HG03280 (cell line): Measurements from ENCODE around the gene MMP20.

Experiments used
- ATAC-seq: cut with Tn5 transposase; IDR thresholded peaks from one replicate; pipeline ENCODE4 v1.9.1; 2021; ENCODE audit warnings: mild to moderate bottlenecking, moderate library complexity; ENCODE audit not compliant: unreplicated experiment

The MMP20 gene

DNA sequence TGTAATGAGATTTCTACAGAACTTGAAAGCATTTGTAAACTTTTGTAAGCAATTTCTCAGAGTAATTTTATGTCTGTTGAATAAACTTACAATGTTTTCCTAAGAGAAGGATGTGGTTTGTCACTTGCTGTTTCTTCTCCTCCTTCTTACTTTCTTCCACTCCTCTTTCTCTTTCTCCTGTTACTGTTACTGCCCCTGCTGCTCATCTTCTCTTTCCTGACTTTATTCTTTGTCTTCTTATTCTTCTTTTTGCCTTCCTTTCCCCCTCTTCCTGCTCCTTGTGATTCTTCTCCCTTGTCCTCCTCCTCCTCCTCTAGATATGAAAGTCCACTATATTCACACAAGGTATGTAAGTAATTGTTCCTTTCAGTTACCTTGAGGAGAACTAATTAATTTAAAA lies 63.5 kb downstream of the MMP20 start:
- ATAC-seq = no peak

DNA sequence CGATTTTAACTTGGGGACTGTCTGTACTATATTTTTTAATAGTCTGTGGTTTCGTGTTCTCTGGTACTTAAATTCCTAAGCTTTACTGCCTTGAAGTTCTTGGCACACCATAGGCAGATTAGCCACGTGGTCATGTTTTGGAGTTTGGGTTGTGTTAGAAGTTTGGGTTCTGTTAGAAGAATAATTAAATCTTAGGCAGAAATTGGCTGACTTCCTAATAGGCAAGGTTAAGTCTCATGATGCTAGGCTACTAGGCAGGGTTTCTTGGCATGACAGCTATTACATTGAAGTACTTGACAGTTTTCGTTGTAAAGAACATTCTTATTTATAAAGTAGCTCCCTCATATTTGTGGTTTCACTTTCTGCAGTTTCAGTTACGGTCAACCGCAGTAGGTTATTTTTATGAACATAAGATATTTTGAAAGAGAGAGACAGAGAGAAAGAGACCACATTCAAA lies 64.5 kb downstream of the MMP20 start:
- ATAC-seq = peak; percentile 68

DNA sequence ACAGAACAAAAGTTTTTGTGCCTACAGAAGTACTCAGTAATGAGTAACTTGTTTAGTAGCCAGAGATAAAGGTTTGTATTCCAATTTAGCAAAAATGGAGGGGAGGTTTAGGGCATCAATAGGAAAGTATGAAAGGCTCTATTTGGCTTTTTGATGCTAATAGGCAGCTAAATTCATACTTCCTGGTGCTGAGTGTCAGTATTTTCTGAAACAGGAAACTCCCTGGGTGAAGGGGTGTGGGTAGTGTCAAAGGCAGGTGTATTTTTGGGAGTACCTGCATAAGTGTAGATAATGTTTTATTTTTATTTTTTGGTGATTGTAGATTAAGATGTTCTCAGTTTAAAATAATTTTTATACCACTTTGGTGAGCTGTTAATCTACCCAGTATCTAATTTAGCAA lies 65.3 kb downstream of the MMP20 start:
- ATAC-seq = no peak

DNA sequence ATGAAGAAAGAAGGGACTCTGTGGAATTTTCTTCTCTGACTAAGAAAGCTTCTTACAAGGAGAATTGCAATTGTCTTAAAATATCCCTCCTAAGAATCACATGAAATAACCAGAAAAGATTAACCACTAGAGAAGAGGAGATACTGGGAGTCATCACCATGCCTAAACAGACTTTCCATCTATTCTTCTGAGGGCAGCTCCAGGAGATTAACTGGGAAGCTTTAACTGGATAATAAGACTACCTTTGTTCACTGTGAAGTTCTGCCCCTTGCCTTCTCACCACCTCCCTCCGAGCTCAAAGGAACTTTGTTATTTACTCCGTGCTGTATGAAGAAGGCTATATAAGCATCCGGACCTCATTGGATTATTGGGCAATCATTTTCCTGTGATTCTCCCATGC lies 70.0 kb downstream of the MMP20 start:
- no peak for ATAC-seq

DNA sequence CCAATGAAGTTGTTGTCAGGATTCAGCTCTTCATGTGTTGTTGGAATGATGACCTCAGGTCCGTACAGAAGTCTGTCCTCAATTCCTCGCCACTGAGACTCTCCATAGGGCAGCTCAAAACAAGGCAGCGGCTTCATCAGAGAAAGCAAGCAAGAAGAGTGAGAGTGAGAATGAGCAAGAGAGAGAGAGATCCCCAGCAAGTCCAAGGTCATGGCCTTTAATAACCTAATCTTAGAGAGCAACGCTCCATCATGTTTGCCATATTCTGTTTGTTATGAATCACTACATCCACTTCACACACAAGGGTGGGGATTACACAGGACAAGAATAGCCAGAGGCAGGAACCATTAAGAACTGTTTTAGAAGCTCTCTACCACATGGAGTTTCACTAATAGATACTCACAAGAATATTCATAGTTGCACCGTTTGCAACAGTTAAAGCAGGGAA lies 71.3 kb downstream of the MMP20 start:
- ATAC-seq = peak; percentile 78

DNA sequence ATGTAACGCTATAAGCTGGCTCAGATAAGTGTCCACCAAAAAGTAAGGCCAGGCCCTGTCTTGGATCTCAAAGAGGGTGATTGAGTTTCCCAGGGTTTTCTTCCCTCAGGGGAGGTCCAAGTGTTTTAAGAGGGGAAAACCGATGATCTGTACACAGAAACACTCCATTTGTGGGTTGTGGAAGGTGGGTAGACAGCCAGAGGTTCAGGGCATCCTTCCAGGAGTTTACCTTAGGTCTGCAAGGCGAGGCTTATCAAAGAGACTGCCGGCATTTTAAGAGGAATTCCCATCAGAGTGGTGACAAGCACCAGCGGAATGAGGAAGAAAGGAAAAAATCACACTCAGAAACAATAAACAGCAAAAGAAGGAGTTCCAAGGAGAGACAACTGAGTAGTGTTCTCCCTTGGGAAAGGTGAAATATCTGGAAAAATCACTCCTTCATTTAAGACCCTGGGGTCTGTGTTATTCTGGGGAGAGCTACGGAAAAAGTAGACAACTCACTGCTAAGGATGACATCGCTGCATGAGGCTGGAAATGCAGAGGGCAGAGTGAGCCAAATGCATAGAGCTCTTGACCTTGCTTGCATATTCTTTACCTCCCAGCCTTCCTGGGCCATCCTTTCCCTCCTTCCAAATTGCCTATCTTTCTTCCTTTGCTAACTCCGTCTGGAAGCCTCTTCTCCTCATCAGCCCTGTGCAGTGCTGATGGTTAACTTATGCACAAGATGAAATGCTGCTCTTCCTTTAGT lies 72.5 kb downstream of the MMP20 start:
- no peak for ATAC-seq

DNA sequence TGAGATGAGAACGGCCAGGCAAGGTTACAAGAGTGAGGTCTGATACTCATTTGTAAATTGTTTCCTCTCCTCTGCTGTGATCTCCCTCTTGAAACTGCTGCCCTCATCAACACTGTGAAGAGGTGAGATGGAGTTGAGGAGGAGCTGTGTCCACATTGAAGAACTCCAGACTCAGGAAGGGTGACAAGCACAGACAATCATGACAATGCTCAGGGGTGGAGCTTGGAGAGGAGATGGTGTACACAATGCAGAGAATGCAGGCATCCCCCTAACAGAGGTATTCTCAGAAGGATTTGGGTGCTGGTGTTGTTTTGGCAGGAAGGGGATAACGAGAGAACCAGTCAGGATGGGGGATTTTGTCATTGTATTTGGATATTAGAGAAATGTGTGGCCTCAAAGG lies 73.1 kb downstream of the MMP20 start:
- no peak for ATAC-seq

DNA sequence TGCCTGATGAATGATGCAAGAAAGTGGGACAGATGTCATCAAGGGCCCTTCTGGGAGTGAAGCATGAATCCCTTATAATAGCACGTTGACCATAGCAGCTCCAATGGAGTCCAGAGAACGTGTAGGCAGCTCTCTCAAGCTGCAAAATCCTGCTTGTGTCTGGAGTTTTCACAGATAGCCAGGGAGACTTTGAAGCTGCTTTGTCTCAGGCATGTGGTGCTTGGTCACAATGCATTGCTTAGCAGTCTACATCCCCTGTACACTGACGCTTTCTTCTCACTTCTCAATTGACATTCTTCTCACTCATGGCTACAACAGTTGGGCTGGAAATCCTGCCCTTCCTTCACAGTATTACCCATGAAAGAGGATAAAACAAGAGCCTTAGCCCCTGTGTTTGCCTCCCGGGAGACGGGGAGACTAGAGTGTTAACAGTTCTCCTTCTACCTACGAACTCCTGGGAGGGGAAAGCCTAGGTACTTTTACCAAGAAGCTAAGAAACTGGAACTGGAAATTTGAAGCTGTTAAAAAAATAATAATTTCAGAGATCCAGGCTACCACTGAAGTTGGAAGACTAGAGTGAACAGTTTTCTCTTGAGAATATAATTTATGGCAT lies 73.9 kb downstream of the MMP20 start:
- ATAC-seq = no peak

DNA sequence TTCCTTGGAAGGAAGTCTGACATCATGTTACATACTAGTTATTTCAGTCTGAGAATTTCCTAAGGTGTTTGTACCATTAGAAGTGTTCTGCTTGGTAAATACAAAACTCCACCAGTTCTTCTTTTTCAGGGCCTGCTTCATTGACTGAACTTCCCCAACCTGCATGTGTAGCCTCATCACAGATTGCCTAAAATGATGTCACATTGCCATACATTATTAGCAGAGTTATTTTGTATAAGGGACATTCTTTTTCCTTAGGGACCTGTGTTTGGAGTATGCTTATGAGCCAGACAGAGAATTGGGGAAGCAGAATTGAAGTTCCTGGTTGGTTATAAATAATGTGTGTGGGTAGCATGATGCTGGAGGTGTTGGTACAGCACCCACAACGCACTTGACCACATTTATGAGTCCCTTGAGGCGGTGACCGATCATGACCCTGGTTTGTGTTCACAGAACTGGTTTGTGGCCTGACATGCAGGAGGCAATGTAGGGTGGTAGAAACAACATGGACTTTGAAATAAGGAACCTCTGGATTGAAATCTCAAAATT lies 78.1 kb downstream of the MMP20 start:
- peak; percentile 62 for ATAC-seq

DNA sequence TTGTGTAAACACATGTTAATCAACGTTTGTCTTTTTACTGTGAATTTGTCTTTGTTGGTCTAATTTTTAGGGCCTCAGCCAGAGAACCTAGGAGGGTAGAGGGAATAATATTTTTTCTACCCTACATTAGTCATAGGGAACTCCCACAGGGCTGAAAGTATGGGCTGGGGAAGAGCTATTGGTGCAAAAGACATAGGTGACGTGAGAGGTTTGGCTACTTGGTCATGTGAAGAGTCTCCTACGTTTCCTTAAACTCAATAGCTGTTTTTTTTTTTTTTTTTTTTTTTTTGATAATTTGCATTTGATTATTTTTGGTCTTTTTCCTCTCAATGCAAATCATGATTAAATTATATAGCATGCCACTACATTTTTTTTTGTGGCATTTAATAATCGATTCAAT lies 78.7 kb downstream of the MMP20 start:
- peak; percentile 48 for ATAC-seq

DNA sequence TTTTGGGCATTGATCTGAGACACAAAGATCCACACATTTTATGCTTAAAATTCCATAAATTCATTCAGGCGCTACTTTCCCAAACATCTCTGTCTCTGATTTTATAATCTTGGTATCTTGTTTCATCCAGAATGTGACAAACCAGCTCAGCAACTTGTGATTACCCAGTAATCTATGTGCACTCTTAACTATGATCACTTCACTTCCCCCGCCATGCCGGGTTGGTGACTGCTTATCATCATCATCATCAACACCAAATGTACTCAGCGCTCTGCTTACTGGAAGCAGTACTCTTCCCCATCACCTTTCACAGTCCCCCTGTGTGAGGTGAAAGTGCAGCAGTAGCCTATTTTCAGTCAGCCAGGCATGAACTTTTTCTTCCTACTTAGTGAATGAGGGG lies 79.4 kb downstream of the MMP20 start:
- ATAC-seq = no peak

DNA sequence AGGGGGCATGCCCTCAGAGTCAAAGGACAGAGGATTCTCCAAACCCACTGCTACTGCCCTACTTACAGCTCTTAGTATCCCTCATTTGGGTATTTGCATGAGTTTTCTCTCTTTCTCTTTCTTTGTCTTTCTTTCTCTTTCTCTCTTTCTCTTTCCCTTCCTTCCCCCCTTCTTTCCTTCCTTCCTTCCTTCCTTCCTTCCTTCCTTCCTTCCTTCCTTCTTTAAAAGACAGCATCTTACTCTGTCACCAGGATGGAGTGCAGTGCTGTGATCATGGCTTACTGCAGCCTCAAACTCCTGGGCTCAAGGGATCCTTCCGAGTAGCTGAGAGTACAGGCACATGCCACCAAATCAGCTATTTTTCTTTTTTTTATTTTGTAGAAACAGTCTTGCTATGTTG lies 80.5 kb downstream of the MMP20 start:
- no peak for ATAC-seq

DNA sequence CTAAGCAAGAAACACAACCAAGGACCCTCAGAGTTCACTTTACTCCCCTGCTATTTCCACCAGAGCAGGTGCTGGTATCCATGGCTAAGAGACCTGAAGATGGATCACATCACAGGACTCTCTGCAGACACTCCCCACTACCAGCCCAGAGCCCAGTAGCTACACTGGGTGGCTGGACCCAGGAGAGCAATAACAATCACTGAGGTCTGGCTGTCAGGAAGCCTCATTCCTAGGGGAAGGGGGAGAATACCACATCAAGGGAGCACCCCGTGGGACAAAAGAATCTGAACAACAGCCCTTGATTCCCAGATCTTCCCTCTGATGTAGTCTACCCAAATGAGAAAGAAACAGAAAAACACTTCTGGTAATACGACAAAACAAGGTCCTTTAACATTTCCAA lies 85.6 kb downstream of the MMP20 start:
- no peak for ATAC-seq

DNA sequence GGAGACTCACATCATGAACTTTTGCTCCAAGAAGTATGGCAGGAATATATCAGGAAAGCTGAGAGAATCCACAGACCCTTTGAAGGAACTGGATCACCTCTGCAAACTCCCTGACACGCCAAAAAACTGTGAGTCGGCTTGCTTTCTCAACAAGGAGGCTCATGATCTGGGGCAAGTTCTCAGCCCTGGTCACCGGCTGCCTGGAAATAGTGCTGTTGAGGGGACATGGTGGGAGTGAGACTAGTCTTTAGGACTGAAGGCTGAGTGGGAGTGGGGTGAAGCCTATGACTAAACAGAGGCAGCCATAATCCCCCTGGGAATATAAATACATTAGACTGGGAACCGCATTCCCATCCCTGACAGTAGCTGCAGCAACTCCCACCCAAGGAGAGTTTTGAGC lies 86.2 kb downstream of the MMP20 start:
- ATAC-seq = no peak

DNA sequence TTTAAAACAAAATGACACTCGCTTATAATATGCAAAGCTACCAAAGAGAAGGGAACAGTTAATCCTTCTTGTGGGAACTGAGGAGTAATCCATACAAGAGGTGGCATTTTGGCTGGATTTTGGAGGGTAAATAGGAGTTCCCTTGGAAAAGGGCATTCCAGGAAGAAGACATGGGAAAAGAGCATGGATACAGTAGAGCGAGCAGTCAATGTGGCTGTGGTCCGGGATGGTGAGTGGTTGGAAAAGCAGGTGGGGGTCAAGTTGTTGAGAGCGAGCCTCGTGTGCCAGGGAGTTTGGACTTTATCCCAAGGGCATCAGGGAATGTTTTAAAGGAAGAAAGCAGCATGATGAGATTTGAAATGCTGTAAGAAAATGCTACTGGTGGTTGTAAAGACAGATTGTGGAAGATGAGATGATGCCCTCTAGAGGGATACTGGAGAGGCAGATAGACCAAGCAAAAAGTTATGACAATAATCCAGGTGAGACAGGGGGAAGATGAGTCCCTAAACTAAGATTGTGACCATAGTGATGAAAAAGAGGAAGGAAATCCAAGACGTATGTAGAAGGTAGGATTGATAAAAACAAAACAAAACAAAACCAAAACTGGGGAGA lies 90.8 kb downstream of the MMP20 start:
- no peak for ATAC-seq

DNA sequence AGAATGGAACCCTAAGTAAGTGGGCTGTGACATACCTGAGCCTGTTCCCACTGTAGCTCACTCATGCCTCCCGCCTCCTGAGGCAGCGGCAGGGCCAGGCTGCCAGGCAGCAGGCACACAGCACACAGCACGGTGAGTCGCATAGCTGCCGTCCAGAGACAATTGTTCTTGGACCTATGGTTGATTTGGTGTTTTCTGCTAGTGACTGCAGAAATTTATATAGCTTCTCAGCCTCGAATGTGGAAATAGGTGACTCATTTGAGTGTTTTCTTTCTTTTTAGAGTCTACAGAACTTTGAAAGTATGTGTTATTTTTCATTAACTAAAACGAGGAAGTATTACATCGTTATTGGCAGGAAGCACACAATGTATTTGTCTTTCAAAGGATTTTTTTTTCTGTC lies 94.6 kb downstream of the MMP20 start, which contains the start of gene MMP7:
MMP7 (minus strand) TSS at position 190 of the 400 bp plus-strand sequence; CDS start at position 143, 47 bp downstream.
- no peak for ATAC-seq

DNA sequence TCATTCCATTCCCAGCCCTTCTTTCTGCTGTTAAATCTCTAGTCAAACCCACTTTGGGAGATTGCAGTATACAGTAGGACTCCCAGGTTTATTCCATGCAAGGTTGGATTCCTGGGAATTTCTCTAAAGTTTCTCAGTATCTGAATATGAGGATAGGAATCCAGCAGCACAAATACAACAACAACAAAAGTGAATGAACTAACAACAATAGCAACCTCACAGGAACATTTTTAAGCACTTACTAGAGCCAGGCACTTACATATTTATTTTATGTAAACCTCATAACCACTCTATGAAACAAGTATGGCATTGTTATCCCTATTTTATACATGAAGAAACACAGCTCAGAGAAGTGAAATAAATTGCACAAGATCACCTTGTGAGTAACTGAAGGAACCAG lies 96.5 kb downstream of the MMP20 start:
- ATAC-seq = no peak

DNA sequence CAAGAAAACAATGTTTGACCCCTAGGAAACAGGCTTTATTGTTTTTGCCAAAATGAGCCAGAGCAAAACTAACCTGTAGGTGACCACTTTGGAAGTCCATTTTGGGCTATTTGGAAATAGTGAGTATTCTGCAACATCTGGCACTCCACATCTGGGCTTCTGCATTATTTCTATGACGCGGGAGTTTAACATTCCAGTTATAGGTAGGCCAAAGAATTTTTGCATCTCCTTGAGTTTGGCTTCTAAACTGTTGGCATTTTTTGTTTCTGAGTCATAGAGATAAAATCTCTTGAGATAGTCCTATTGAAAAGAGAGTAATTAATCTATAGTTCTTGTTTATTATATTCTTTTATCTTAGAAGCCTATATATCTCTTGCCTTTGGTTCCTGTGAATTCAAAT lies 97.4 kb downstream of the MMP20 start:
- no peak for ATAC-seq

DNA sequence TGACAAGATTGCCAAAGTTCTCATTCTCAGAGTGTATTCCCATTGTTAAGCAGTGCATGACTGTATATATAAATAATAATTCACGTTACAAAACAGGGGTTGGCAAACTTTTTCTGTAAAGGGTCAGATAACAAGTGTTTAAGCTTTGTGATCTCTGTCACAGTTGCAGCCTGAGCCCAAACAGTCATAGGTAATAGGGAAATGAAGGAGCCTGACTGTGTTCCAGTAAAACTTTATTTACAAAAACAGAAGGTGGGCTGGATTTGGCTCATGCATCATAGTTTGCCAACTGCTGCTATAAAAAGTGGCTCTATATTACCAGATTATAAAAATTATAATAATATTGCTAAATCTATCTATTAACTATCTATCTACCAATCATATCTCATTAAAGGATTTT lies 98.1 kb downstream of the MMP20 start:
- ATAC-seq = no peak
